Osteoblast (primary cell): ENCODE results near the gene MLF2. TPM values are rescaled to one million over a fixed set of nuclear protein-coding genes. Genes with fewer than 3 reads are reported as not detected.

Experiments
- DNase-seq: peaks from one replicate; pipeline ENCODE4 v3.0.0; 2011; ENCODE audit warnings: low spot score, mixed read lengths; ENCODE audit not compliant: insufficient read length; ENCODE audit errors: missing footprints
- H2AFZ ChIP-seq: 2 replicates; pipeline ENCODE4 v1.6.0; 2011; ENCODE audit warnings: mild to moderate bottlenecking, low read length
- H3K27ac ChIP-seq: 2 replicates; pipeline ENCODE4 v1.5.1; 2011; ENCODE audit warnings: mild to moderate bottlenecking, low read depth, low read length, moderate library complexity
- H3K27me3 ChIP-seq: 2 replicates; pipeline ENCODE4 v1.6.0; 2012; ENCODE audit warnings: mild to moderate bottlenecking, control low read depth, inconsistent platforms, low read length, moderate library complexity; ENCODE audit not compliant: insufficient read depth
- H3K36me3 ChIP-seq: 2 replicates; pipeline ENCODE4 v1.5.1; 2011; ENCODE audit warnings: mild to moderate bottlenecking, low read length, control low read depth, moderate library complexity; ENCODE audit not compliant: insufficient read depth
- H3K4me1 ChIP-seq: 2 replicates; pipeline ENCODE4 v1.5.1; 2011; ENCODE audit warnings: mild to moderate bottlenecking, low read length, control low read depth, moderate library complexity; ENCODE audit not compliant: insufficient read depth
- H3K4me2 ChIP-seq: 2 replicates; pipeline ENCODE4 v1.6.0; 2011; ENCODE audit warnings: mild to moderate bottlenecking, low read length; ENCODE audit not compliant: insufficient read depth
- H3K4me3 ChIP-seq: fragments of 200-600 bp; sonication (generic); 3 replicates; pipeline ENCODE4 v1.5.1; 2012; ENCODE audit warnings: mild to moderate bottlenecking, low read length, inconsistent platforms; ENCODE audit not compliant: insufficient read depth
- H3K79me2 ChIP-seq: 2 replicates; pipeline ENCODE4 v1.6.0; 2012; ENCODE audit warnings: mild to moderate bottlenecking, low read length, control low read depth, inconsistent platforms; ENCODE audit not compliant: insufficient read depth
- H3K9me3 ChIP-seq: 2 replicates; pipeline ENCODE4 v1.5.1; 2011; ENCODE audit warnings: low read depth, low read length, control low read depth
- H4K20me1 ChIP-seq: 2 replicates; pipeline ENCODE4 v1.6.0; 2012; ENCODE audit warnings: mild to moderate bottlenecking, low read length, control low read depth; ENCODE audit not compliant: insufficient read depth
- CTCF ChIP-seq: IDR thresholded peaks from 2 replicates; pipeline ENCODE4 v1.5.1; 2011; ENCODE audit warnings: mild to moderate bottlenecking, low read depth, low read length, moderate library complexity; ENCODE audit errors: extremely low read depth
- total RNA-seq: library from RNA; depleted of rRNA; stranded (reverse); fragments of >200 nt; gene quantifications from 2 replicates; pipeline ENCODE4 v1.2.3, GENCODE V29; 2012

The MLF2 gene
- 118 and 138 TPM in 2 replicates for total RNA-seq

- Histone ChIP-seq H3K9me3 (no peaks in the 10 kb centered on the region), H3K27ac (peak within 1 kb of the TSS; percentile 97)
- peak; percentile 98 for TF ChIP-seq CTCF
These were observed at the start of gene MLF2 for GRCh38 chr12:6752921-6753771. Gene MLF2, minus strand, starts transcription at chr12:6753141. Its CDS starts 807 bp downstream, at chr12:6752334.

GRCh38 chr12:6799147-6799546, 46.2 kb upstream of the MLF2 start:
- DNase-seq: no peak
- H3K79me2 ChIP-seq: no peaks in the 10 kb centered on the region
- H3K4me3 ChIP-seq: no peak overlapping the region
- H4K20me1 ChIP-seq: no peaks in the 10 kb centered on the region
- no peaks in the 10 kb centered on the region for H3K4me1 ChIP-seq
- no peaks in the 10 kb centered on the region for H3K9me3 ChIP-seq
- H3K36me3 ChIP-seq: no peaks in the 10 kb centered on the region
- H2AFZ ChIP-seq: no peak overlapping the region
- H3K27ac ChIP-seq: no peak overlapping the region
- no peak for TF ChIP-seq CTCF
- H3K27me3 ChIP-seq: no peaks in the 10 kb centered on the region
- no peak overlapping the region for H3K4me2 ChIP-seq

More at GRCh38 chr12:6752921-6753771, at the start of gene MLF2:
- Histone ChIP-seq H3K79me2 (peaks cover 33% of the 10 kb centered on the region), H3K4me3 (peak within 1 kb of the TSS; percentile 98), H3K36me3 (peaks cover 40% of the 10 kb centered on the region), H3K4me1 (peaks cover 19% of the 10 kb centered on the region), H2AFZ (peak within 1 kb of the TSS; percentile 97), H3K27me3 (no peaks in the 10 kb centered on the region), H3K4me2 (peak within 1 kb of the TSS; percentile 96), H4K20me1 (peaks cover 33% of the 10 kb centered on the region)
- peak; percentile 99 for DNase-seq

- Histone ChIP-seq H3K4me2 (no peak overlapping the region), H3K9me3 (no peaks in the 10 kb centered on the region), H3K27ac (no peak overlapping the region), H4K20me1 (no peaks in the 10 kb centered on the region), H3K4me3 (no peak overlapping the region), H3K36me3 (no peaks in the 10 kb centered on the region), H3K79me2 (no peaks in the 10 kb centered on the region), H3K4me1 (peaks cover 10% of the 10 kb centered on the region), H3K27me3 (peaks cover 6% of the 10 kb centered on the region), H2AFZ (no peak overlapping the region)
- no peak for DNase-seq
- TF ChIP-seq CTCF: no peak
These were observed 43.6 kb upstream of the MLF2 start for GRCh38 chr12:6796576-6796975.

GRCh38 chr12:6795088-6795487, 42.1 kb upstream of the MLF2 start:
- H3K36me3 ChIP-seq: no peaks in the 10 kb centered on the region
- H3K4me2 ChIP-seq: no peak overlapping the region
- H3K9me3 ChIP-seq: no peaks in the 10 kb centered on the region
- no peak overlapping the region for H2AFZ ChIP-seq
- no peaks in the 10 kb centered on the region for H4K20me1 ChIP-seq
- TF ChIP-seq CTCF: no peak
- DNase-seq: no peak
- H3K27me3 ChIP-seq: peaks cover 6% of the 10 kb centered on the region
- H3K27ac ChIP-seq: no peak overlapping the region
- no peak overlapping the region for H3K4me3 ChIP-seq
- no peaks in the 10 kb centered on the region for H3K79me2 ChIP-seq
- H3K4me1 ChIP-seq: peaks cover 10% of the 10 kb centered on the region
